GM12878 (cell line): ENCODE results near the gene CD84. TPM values are rescaled to one million over a fixed set of nuclear protein-coding genes. Genes with fewer than 3 reads are reported as not detected.

ENCODE experiments used
- ATAC-seq: fragments of 200-7000 bp; cut with Tn5 transposase; 3 replicates; pipeline ENCODE4 v1.9.1; 2020; ENCODE audit warnings: mild to moderate bottlenecking, moderate library complexity
- BruUV-seq: library from RNA; stranded (reverse); fragments of 400-500 nt; replicated peaks from 2 replicates; lab custom pipeline; 2021; lab: Mats Ljungman, UMichigan
- CTCF ChIA-PET: fragments of 300-600 bp; sonication (Branson Sonifier 250); formaldehyde crosslinking; extraction: SDS; loops from one replicate; lab custom pipeline; 2021; ENCODE audit warnings: inconsistent platforms; lab: Yijun Ruan, JAX
- POLR2A ChIA-PET: fragments of 350-600 bp; formaldehyde crosslinking; extraction: SDS; loops from one replicate; lab custom pipeline; 2021; ENCODE audit warnings: inconsistent platforms; lab: Charles Lee
- RAD21 ChIA-PET: fragments of 300-600 bp; sonication (Branson Sonifier 250); formaldehyde crosslinking; loops from one replicate; lab custom pipeline; 2023; ENCODE audit warnings: antibody characterized with exemption; ENCODE audit not compliant: unreplicated experiment; lab: Charles Lee
- SMC1A ChIA-PET: fragments of 300-600 bp; sonication (Branson Sonifier 250); formaldehyde crosslinking; loops from one replicate; lab custom pipeline; 2023; ENCODE audit not compliant: unreplicated experiment, uncharacterized antibody; lab: Charles Lee
- DNase-seq: peaks from one replicate; pipeline ENCODE4 v3.0.0-alpha.2; 2011; ENCODE audit warnings: low read depth, low spot score
- FAIRE-seq: peaks from 3 replicates; lab custom pipeline; 2011; peaks lifted over from hg19 to GRCh38; lab: Jason Lieb, UNC
- H2AFZ ChIP-seq: 2 replicates; pipeline ENCODE4 v1.6.0; 2011; ENCODE audit warnings: low read depth, low read length, control low read depth; ENCODE audit not compliant: control insufficient read depth
- H3K27ac ChIP-seq: 2 replicates; pipeline ENCODE4 v1.5.1; 2011; ENCODE audit warnings: control low read depth; ENCODE audit not compliant: control insufficient read depth, insufficient read depth
- H3K27me3 ChIP-seq, 2 experiments: replicated peaks in 1 of 2; 2 replicates each; pipeline versions ENCODE4 v1.6.0 to v1.6.1; 2011; ENCODE audit warnings: low read length in 1 of 2; ENCODE audit not compliant: control insufficient read depth in 2 of 2, insufficient read depth in 2 of 2
- H3K36me3 ChIP-seq, 2 experiments: 2 replicates each; pipeline ENCODE4 v1.5.1; 2011; ENCODE audit warnings: low read length in 1 of 2; ENCODE audit not compliant: control insufficient read depth in 2 of 2, insufficient read depth in 2 of 2
- H3K4me1 ChIP-seq: 2 replicates; pipeline ENCODE4 v1.6.1; 2011; ENCODE audit warnings: mild to moderate bottlenecking, low read length, moderate library complexity, mixed read lengths; ENCODE audit not compliant: control insufficient read depth, insufficient read depth
- H3K4me2 ChIP-seq: 2 replicates; pipeline ENCODE4 v1.6.0; 2011; ENCODE audit warnings: control low read depth; ENCODE audit not compliant: control insufficient read depth, insufficient read depth
- H3K4me3 ChIP-seq: fragments of 200-600 bp; sonication (generic); 2 replicates; pipeline ENCODE4 v1.5.1; 2016
- H3K79me2 ChIP-seq: 2 replicates; pipeline ENCODE4 v1.6.0; 2011; ENCODE audit warnings: low read length; ENCODE audit not compliant: control insufficient read depth, insufficient read depth
- H3K9ac ChIP-seq: 2 replicates; pipeline ENCODE4 v1.8.0; 2011; ENCODE audit warnings: low read length, control low read depth, mixed read lengths; ENCODE audit not compliant: control insufficient read depth, insufficient read depth
- H3K9me3 ChIP-seq: replicated peaks from 3 replicates; pipeline ENCODE4 v1.5.1; 2011; ENCODE audit warnings: mild to moderate bottlenecking, low read length; ENCODE audit not compliant: control insufficient read depth, insufficient read depth
- H4K20me1 ChIP-seq: 2 replicates; pipeline ENCODE4 v1.6.0; 2011; ENCODE audit not compliant: control insufficient read depth, insufficient read depth
- HDAC2 ChIP-seq: fragments of 200-600 bp; sonication (generic); IDR thresholded peaks from 2 replicates; pipeline ENCODE4 v1.6.1; 2017
- NBN ChIP-seq: fragments of 450-650 bp; IDR thresholded peaks from 2 replicates; pipeline ENCODE4 v1.6.1; 2016
- NR2C2 ChIP-seq: IDR thresholded peaks from 2 replicates; pipeline ENCODE4 v1.6.1; 2011; ENCODE audit warnings: borderline replicate concordance, low read depth; ENCODE audit not compliant: control insufficient read depth, insufficient read length
- POLR2A ChIP-seq: IDR thresholded peaks from 2 replicates; pipeline ENCODE4 v1.6.1; 2011; ENCODE audit warnings: low read depth, mild to moderate bottlenecking, low read length
- POLR2AphosphoS2 ChIP-seq: IDR thresholded peaks from 2 replicates; pipeline ENCODE4 v1.6.1; 2011; ENCODE audit warnings: low read depth, mild to moderate bottlenecking, low read length, improper control_type of control experiment, moderate library complexity
- RELB ChIP-seq: fragments of 450-650 bp; IDR thresholded peaks from 2 replicates; pipeline ENCODE4 v1.6.1; 2017; ENCODE audit warnings: low read depth, mild to moderate bottlenecking, moderate library complexity
- SREBF1 ChIP-seq: IDR thresholded peaks from 2 replicates; pipeline ENCODE4 v1.6.1; 2012; ENCODE audit warnings: mild to moderate bottlenecking, low read length
- TARDBP ChIP-seq: IDR thresholded peaks from 2 replicates; pipeline ENCODE4 v1.6.1; 2016; ENCODE audit warnings: borderline replicate concordance
- ZNF622 ChIP-seq: fragments of 450-650 bp; IDR thresholded peaks from 2 replicates; pipeline ENCODE4 v1.6.1; 2017; ENCODE audit warnings: mild to moderate bottlenecking, inconsistent platforms
- WGBS: methylation state at CpG from one replicate; pipeline ENCODE4 v1.1.6; 2016; ENCODE audit warnings: low lambda C conversion rate; ENCODE audit not compliant: insufficient replicate concordance, insufficient coverage; ENCODE audit errors: missing lambda C conversion rate; 5-methylcytosine and 5-hydroxymethylcytosine counted together
- in situ Hi-C: fragments of 300-500 bp; cut with MboI; formaldehyde crosslinking; loops from 9 replicates; pipeline ENCODE4 v1.14.3; 2018; ENCODE audit warnings: mixed read lengths
- intact Hi-C: fragments of 100-400 bp; cut with micrococcal nuclease; formaldehyde crosslinking; loops from one replicate; pipeline ENCODE4 v1.14.2; 2022; ENCODE audit not compliant: unreplicated experiment
- polyA plus RNA-seq, 11 experiments: library from polyadenylated mRNA; depleted of rRNA in 4 of 11; unstranded in 6 of 11; stranded (reverse) in 5 of 11; fragments of >200 nt; fragmentation: Nextera tagmentation in 4 of 11; fragmentation: Illumina TruSeq in 1 of 11; extraction: Ambion mirVana in 4 of 11; extraction: Trizol in 1 of 11; gene quantifications; 1 replicate in 1 of 11; 2 replicates in 10 of 11; pipeline versions ENCODE4 v1.2.1 to v1.2.3, GENCODE V29; 2011 to 2016; ENCODE audit warnings: inconsistent platforms in 2 of 11, missing spikeins in 2 of 11, low read depth in 1 of 11
- total RNA-seq, 4 experiments: library from RNA; depleted of rRNA in 3 of 4; stranded (reverse); fragments of >200 nt in 3 of 4; fragmentation: Illumina TruSeq in 1 of 4; extraction: Trizol in 1 of 4; gene quantifications; 2 replicates each; pipeline versions ENCODE4 v1.2.1 to v1.2.3, GENCODE V29; 2013 to 2021
- TF ChIP-seq, protein P1 (sequence below): fragments of 450-650 bp; IDR thresholded peaks from 2 replicates; pipeline ENCODE4 v1.6.1; 2017; ENCODE audit warnings: mild to moderate bottlenecking, low read depth, inconsistent platforms; ENCODE audit not compliant: poor library complexity, severe bottlenecking

CD84 gene
- total and polyA plus RNA-seq, 10 of the 15 experiments (the other 5 are each of a cell fraction or from before 2014, with no cell fraction given): 3.4 to 20.3 (median 11.7) TPM

GRCh38 chr1:160597705-160598104 is 18.4 kb upstream of the CD84 start:
- no TSS peak for BruUV-seq
- no peak overlapping the region for H3K9ac ChIP-seq

More at GRCh38 chr1:160597705-160598104, 18.4 kb upstream of the CD84 start:
- FAIRE-seq (no peak), ATAC-seq (no peak), DNase-seq (no peak)
- Histone ChIP-seq H3K27ac (no peak overlapping the region), H3K4me1 (no peaks in the 10 kb centered on the region), H2AFZ (no peak overlapping the region), H3K4me3 (no peak overlapping the region), H3K4me2 (no peak overlapping the region), H4K20me1 (no peaks in the 10 kb centered on the region), H3K9me3 (no peaks in the 10 kb centered on the region; the same call in 1 of the 3 replicates), H3K36me3 (no peaks in the 10 kb centered on the region), H3K79me2 (no peaks in the 10 kb centered on the region), H3K27me3 (no peaks in the 10 kb centered on the region)
- in situ Hi-C loops (no loop called here), intact Hi-C loops (no loop called here)
- ChIA-PET SMC1A (interaction anchor here (0.9 to 3.3 kb wide), 9 partner anchors 9 to 168 kb away, joined by 3 to 17 read pairs (median 5); partner anchors contain the start of gene CD84), CTCF (interaction anchor here (0.9 to 2.1 kb wide), 8 partner anchors 9 to 334 kb away, joined by 3 to 5 read pairs (median 4); no protein-coding TSS in a partner anchor), RAD21 (interaction anchor here (1.3 to 1.8 kb wide), 3 partner anchors 9 to 54 kb away, joined by 3 to 5 read pairs (median 4); no protein-coding TSS in a partner anchor), POLR2A (interaction anchor here (0.5 to 1.0 kb wide), 2 partner anchors 41 to 180 kb away, joined by 3 to 4 read pairs; no protein-coding TSS in a partner anchor)
- 60% methylated on average over 2 of the region's 2 CpGs for WGBS
- TF ChIP-seq SREBF1 (no peak), POLR2A (no peak), RELB (no peak), NR2C2 (no peak), ZNF622 (no peak), HDAC2 (no peak), POLR2AphosphoS2 (no peak), NBN (no peak), TARDBP (no peak)
- TF ChIP-seq, protein P1, sequence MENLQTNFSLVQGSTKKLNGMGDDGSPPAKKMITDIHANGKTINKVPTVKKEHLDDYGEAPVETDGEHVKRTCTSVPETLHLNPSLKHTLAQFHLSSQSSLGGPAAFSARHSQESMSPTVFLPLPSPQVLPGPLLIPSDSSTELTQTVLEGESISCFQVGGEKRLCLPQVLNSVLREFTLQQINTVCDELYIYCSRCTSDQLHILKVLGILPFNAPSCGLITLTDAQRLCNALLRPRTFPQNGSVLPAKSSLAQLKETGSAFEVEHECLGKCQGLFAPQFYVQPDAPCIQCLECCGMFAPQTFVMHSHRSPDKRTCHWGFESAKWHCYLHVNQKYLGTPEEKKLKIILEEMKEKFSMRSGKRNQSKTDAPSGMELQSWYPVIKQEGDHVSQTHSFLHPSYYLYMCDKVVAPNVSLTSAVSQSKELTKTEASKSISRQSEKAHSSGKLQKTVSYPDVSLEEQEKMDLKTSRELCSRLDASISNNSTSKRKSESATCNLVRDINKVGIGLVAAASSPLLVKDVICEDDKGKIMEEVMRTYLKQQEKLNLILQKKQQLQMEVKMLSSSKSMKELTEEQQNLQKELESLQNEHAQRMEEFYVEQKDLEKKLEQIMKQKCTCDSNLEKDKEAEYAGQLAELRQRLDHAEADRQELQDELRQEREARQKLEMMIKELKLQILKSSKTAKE: no peak
